ENCODE measurements around the gene GSE1.

GSE1 gene

GRCh38 chr16:85607321-85607765 is 5.8 kb upstream of the GSE1 start:
- no peak for DNase-seq

DNA sequence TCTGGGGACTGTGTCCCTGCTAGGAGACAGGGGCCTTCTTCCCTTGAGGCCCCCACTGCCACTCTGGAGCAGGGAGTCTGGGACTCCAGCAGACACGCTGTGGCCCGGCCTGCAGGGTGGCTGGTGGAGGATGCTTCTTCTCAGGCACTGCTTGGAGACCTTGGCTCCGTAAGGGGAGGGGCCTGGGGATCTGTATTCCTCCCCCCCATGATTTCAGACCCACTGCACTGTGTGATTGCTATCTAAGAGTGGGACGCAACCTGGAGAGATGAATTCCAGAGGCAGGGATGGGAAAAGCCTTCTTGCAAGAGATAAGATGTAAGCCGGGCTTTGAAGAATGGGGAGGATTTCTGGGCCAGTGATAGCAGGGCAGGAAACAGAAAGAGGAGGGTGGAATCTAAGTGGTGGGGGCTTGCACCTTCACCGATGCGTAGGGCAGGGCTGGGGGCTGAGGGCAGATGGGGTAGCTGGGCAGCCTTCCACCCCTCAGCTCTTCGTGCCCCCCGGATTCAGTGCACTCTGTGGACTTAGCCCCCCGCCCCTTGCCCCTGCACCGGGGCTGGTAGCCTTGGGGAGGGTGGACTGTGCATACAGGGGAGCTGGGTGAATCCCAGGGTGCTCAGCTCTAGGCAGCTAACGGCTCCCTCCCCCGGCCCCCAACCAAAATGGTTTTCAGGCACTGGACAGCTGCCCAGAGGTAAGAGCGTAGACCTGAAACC is 5.2 kb upstream of the GSE1 start:
- no peak for DNase-seq

DNA sequence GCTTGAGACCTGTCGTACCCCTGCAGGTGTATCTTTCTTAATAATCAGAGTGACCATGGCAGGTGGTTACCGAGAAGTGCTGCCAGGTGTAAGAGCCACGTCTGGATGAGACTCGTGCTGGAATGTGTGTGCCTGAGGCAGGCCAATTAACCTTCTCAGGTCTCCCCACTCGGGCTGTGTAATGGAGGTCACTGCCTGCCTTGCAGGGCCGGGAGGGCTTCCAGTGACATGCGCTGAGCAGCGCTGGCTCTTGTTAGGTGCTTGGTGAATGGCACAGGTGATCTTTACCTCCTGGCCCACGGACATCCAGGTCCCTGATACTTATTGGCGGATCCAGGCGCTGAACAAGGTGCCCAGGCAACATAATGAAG is 4.6 kb upstream of the GSE1 start:
- DNase-seq: no peak

DNA sequence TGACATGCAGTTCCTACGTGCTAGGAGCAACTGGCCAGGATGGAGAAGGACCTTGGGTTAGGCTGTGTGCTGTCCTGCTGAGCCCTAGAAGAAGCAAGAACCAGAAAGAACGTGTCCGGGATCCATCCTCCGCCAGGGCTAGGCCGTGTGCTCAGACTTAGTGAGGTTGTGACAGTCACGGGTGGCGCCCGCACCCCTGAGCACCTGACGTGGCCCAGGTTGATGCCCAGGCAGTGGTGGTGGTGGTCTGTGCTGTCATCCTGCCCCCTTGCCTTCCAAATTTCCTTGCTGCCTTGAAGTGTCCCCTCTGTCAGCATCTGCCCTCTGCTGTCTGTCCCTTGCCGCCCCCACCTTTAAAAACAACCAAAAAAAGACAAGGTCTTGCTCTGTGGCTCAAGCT is 4.2 kb upstream of the GSE1 start:
- no peak for DNase-seq

- no peak for DNase-seq
Observed at GRCh38 chr16:85609539-85609938, 3.6 kb upstream of the GSE1 start.

GRCh38 chr16:85610059-85610445 is 3.1 kb upstream of the GSE1 start:
- DNase-seq: no peak

GRCh38 chr16:85610446-85611193 is 2.5 kb upstream of the GSE1 start:
- DNase-seq: no peak

DNA sequence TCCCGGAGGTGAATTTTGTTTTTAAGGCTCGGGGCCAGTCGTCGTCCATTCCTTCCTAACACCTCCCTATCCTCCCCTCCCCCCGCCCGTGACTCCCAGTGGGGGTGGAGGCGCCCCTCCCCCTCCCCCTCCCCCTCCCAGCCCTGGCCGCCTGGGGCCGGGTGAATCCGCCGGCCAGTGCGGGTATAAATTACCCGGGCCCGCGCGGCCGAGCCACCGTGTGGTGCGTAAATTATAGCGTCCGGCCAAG is 2.0 kb upstream of the GSE1 start:
- DNase-seq: no peak

GRCh38 chr16:85611444-85612190 is 1.5 kb upstream of the GSE1 start:
- DNase-seq: no peak

- no peak for DNase-seq
Observed at GRCh38 chr16:85612191-85612800, 826 bp upstream of the GSE1 start.

DNA sequence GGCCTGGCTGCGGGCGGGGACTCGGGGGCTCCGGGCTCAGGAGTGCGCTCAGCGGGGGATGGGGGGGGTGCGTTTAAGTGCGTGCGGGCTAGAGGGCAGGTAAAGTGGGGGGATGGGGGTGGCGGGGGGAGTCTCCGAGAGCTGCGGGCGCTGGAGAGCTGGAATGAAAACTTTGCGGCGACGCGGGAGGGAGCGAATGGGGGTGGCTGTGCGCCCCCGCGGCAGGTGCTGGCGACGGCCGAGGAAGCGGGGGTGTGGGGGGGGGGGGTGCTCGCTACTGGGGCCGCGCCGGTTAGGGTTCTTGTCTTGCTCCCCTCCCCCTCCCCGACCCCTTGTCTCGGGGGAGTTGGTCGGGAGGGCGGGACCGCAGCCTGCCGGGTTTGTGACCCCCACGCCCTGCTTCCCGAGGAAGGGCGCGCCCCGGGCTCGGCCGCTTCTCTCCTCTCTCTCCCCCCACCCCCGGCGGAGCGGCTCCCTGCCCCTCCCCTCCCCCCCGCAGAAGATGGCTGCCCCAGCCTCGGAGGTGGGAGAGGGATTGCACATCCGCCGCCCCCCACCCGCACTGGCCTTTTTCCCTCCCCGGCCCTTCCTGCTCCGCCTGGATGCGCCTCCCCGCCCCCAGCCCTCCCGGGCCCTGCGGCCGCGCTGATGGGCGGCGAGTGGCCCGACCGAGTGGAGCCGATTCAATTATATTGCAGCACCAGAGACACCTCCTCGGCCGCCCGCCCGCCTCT is 649 bp downstream of the GSE1 start:
- DNase-seq: no peak

DNA sequence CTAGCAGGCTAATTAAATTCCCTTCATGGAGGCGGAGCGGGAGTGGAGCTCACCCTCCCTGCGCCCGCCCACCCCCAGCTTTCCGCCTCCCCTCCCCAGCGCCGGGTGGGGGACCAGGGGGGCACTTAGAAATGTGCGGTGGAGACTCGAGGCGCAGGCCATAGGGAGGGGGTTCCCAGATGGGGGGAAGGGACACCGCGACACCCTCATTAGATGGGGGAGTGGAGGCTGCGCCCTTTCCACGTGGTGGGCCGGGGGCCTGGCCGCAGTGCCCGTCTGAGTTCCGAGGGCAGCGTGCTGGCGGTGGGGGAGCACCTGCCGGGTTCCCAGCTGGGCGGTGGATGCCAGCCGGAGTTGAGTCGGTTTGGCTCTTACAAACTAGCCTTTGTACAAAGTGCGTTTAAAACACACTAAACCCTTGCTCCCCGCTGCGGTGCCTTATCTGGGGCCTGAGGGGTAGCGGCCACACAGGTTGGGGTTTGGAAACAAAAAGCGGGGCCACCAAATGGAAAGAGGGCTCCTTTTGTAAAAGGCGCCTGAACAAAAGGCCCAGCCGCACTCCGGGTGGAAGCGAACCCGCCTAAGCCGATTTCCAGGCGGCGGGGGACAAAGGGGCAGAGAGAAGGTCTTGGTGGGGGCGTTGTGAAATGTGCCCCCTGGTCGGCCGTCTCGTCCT is 1.4 kb downstream of the GSE1 start:
- no peak for DNase-seq

GRCh38 chr16:85615014-85615851 is 2.1 kb downstream of the GSE1 start:
- no peak for DNase-seq

DNA sequence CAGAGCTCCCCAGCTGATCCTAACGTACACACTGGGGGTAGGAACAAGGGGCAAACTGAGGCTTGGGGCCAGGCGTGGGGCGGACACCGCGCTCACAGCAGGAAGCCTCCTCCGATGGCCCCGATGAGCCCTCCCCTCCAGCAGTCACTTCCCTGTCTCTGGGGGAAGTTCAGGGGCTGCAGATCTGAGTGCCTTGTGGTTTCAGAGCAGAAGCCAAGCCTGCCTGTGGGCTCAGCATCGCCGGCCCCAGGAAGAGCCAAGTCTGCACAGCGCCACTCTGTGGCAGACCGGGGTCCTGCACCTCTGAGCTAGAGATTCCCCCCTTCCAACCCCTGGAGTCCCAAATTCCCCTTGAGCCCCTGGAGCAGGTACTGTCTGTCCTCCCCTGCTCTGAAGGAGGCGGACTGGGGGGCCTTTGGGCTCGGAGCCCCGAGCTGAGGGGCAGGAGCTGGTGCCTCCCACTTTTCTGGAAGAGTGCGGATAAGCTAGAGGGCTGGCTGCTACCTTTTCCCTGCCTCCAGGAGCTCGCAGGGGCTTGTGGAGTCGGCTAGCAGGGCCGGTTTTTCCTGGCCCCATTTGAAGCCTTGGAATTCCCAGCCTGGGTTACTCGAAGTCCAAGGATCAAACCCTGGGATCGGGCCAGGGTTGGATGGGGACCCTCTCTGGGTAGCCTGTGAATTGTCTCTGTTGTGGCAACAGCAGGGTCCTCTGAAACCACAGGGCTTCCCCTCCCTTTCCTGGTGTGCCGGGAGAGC is 2.9 kb downstream of the GSE1 start:
- DNase-seq: no peak

- DNase-seq: no peak
Observed at GRCh38 chr16:85616607-85617321, 3.6 kb downstream of the GSE1 start.

GRCh38 chr16:85617948-85618347 is 4.8 kb downstream of the GSE1 start:
- DNase-seq: no peak

- no peak for DNase-seq
Observed at GRCh38 chr16:85618521-85618920, 5.4 kb downstream of the GSE1 start.

DNA sequence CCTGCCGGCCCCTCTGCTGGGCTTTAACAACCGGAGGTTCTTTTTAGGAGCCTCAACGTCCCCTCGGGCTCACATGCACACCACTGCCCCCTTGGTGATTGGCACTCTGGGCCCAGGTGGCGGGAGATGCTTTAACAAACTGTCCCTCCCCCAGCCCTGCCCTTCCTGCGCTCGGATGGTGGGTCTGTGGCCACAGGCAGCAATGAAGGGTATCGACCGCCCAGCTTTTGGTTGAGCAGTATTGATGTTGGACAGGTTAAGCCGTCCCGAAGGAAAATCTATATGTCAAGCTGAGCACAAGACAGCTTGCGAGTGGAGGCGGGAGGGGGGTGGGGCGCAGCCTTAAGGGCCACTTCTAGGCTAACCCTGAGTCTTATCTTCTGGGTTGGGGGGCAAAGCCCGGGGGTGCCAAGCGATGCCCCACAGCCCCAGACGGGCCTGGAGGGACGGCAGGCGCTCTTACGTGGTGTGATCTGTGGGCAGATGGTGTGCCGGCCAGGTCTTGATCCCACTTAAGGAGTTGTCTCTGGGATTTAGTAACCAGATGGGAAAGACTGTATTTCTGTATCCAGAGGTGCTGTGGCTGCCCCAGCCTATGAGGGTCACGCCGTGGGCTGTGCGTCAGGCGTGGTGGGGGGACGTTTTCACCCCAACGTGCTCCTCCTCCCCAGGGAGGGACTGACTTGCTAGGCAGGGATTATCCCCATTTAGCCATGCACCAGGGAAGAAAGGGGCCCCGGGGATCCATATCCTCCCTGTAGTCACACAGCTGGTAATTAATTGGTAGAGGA is 6.2 kb downstream of the GSE1 start:
- no peak for DNase-seq

- DNase-seq: no peak
Observed at GRCh38 chr16:85620374-85620773, 7.3 kb downstream of the GSE1 start.
